ENCODE measurements around the gene KDM7A. TPM values are rescaled to one million over a fixed set of nuclear protein-coding genes. Genes with fewer than 3 reads are reported as not detected.

The KDM7A gene
- total and polyA plus RNA-seq, 2 of the 4 experiments (the other 2 are of a cell fraction), result 1.5 to 2.3 TPM

DNA sequence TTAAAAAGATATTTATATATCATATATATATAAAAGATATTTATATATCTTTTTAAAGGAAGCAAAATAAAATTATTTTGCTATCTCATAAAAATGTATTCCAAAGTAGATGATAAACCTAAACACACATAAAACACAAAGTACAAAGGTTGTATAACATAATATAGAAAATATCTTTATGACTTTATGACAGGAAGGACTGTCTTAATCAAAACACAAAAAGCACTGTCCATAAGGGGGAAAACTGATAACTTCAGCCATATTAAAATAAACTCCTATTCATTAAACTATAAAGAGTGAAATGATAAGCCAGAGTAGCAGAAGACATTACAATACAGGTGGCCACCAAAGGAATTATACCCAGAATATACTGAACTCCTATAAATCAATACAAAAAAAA, 34.8 kb downstream of the KDM7A start:
- no peak overlapping the region for H2AK5ac ChIP-seq (ENCODE audit: low read depth, low read length)
- H2BK20ac ChIP-seq (ENCODE audit: low read depth, low read length), result no peak overlapping the region
- no peak overlapping the region for H3K18ac ChIP-seq (ENCODE audit: low read depth, low read length)
- no peak for ATAC-seq (ENCODE audit: low read depth)
- intact Hi-C loops (cut with micrococcal nuclease), result no loop called here
- H2AFZ ChIP-seq (replicated peaks; ENCODE audit: low read length, poor library complexity), result no peak overlapping the region
- H3K4me3 ChIP-seq (ENCODE audit: insufficient read depth, low read depth, low read length), result no peak overlapping the region
- H3K79me1 ChIP-seq (ENCODE audit: low read depth in 1 of 2, low read length in 2 of 2), result peaks cover 8 to 14% of the 10 kb centered on the region in 2 experiments; a peak in 3 of 4 replicates
- H3K27me3 ChIP-seq (ENCODE audit: control insufficient read depth, insufficient read depth, low read length), result no peaks in the 10 kb centered on the region
- no peak overlapping the region for H3K4ac ChIP-seq (ENCODE audit: low read depth, low read length)
- no peak overlapping the region for H2BK120ac ChIP-seq (ENCODE audit: low read depth, low read length)
- H3K27ac ChIP-seq (ENCODE audit: insufficient read depth, low read length), result no peak overlapping the region
- BruUV-seq (replicated peaks), result no TSS peak
- ChIA-PET CTCF (no interaction called here), POLR2A (ENCODE audit: unreplicated experiment) (no interaction called here)
- no peak overlapping the region for H3K14ac ChIP-seq (replicated peaks; ENCODE audit: low read depth, low read length)
- TF ChIP-seq, protein P1, sequence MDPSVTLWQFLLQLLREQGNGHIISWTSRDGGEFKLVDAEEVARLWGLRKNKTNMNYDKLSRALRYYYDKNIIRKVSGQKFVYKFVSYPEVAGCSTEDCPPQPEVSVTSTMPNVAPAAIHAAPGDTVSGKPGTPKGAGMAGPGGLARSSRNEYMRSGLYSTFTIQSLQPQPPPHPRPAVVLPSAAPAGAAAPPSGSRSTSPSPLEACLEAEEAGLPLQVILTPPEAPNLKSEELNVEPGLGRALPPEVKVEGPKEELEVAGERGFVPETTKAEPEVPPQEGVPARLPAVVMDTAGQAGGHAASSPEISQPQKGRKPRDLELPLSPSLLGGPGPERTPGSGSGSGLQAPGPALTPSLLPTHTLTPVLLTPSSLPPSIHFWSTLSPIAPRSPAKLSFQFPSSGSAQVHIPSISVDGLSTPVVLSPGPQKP (IDR thresholded peaks at IDR 0.05; ENCODE audit: borderline replicate concordance, low read depth, low read length), result no peak
- TF ChIP-seq CHD1 (IDR thresholded peaks at IDR 0.05; ENCODE audit: low read depth, low read length), result no peak
- DNase-seq, result no peak
- H3K4me2 ChIP-seq (ENCODE audit: low read depth, low read length), result no peak overlapping the region
- in situ Hi-C loops (cut with MboI; ENCODE audit: low sequenced_read_pairs), result no loop called here
- no peak overlapping the region for H4K8ac ChIP-seq (ENCODE audit: low read depth in 2 of 2, low read length in 2 of 2)
- H2BK15ac ChIP-seq (ENCODE audit: low read depth, low read length), result no peak overlapping the region
- no peaks in the 10 kb centered on the region for H3K9me1 ChIP-seq (ENCODE audit: insufficient read depth, low read length)
- no peak overlapping the region for H2AK9ac ChIP-seq (replicated peaks; ENCODE audit: low read depth, low read length, poor library complexity)
- H3K36me3 ChIP-seq (ENCODE audit: control insufficient read depth, insufficient read depth, low read length), result peaks cover 6% of the 10 kb centered on the region
- H4K20me1 ChIP-seq (ENCODE audit: insufficient read depth, low read length), result peaks cover 3% of the 10 kb centered on the region; the same call in 1 of the 2 replicates
- H3K23ac ChIP-seq (ENCODE audit: low read depth, low read length), result no peak overlapping the region
- H4K5ac ChIP-seq (ENCODE audit: low read depth, low read length), result no peak overlapping the region
- H3K4me1 ChIP-seq (ENCODE audit: control insufficient read depth, insufficient read depth, low read length), result no peaks in the 10 kb centered on the region
- H3K9me3 ChIP-seq (ENCODE audit: control insufficient read depth, insufficient read depth, low read length), result no peaks in the 10 kb centered on the region
- H2BK5ac ChIP-seq (ENCODE audit: low read depth, low read length, poor library complexity, severe bottlenecking), result no peak overlapping the region
- no peak overlapping the region for H4K91ac ChIP-seq (ENCODE audit: insufficient read depth, low read depth, low read length)
- dilution Hi-C loops (cut with HindIII; ENCODE audit: low sequenced_read_pairs, unreplicated experiment), result no loop called here
- no peak overlapping the region for H3K56ac ChIP-seq (ENCODE audit: extremely low read depth, insufficient read depth, low read length)
- no peak overlapping the region for H3K9ac ChIP-seq (ENCODE audit: low read depth, low read length)
